K562 (cell line): Measurements from ENCODE around the gene CREB3L1. TPM values are rescaled to one million over a fixed set of nuclear protein-coding genes. Genes with fewer than 3 reads are reported as not detected.
A peak's percentile ranks its signal among the peaks of the same experiment; 100 is the strongest.

Source experiments
- ATF3 ChIP-seq, 2 experiments: fragments of 450-650 bp in 1 of 2; sonication (generic) in 1 of 2; formaldehyde crosslinking in 1 of 2; IDR thresholded peaks in 1 of 2; conservative IDR thresholded peaks in 1 of 2; 2 replicates each; pipeline versions ENCODE4 v1.6.1 to v1.8.1; 2016 to 2023; ENCODE audit warnings: mild to moderate bottlenecking in 2 of 2, moderate library complexity in 2 of 2, inconsistent platforms in 1 of 2, missing genetic modification reagents in 1 of 2
- SMARCA4 ChIP-seq: fragments of 450-650 bp; IDR thresholded peaks from 2 replicates; pipeline ENCODE4 v1.6.1; 2016
- ZBTB33 ChIP-seq: sonication (generic); formaldehyde crosslinking; IDR thresholded peaks from 2 replicates; pipeline ENCODE4 v1.8.1; 2023; ENCODE audit warnings: mild to moderate bottlenecking, missing genetic modification reagents
- ZNF584 ChIP-seq: fragments of 200-800 bp; sonication (Bioruptor generic); IDR thresholded peaks from 2 replicates; pipeline ENCODE4 v1.6.1; 2016; ENCODE audit warnings: low read depth, mild to moderate bottlenecking, missing genetic modification characterization, missing compliant biosample characterization
- ZNF592 ChIP-seq: fragments of 450-650 bp; IDR thresholded peaks from 2 replicates; pipeline ENCODE4 v1.6.1; 2017; ENCODE audit warnings: antibody characterized with exemption, mild to moderate bottlenecking
- polyA plus RNA-seq, 8 experiments: library from polyadenylated mRNA; depleted of rRNA in 4 of 8; stranded (reverse) in 5 of 8; unstranded in 3 of 8; fragments of >200 nt; fragmentation: Nextera tagmentation in 2 of 8; fragmentation: Illumina TruSeq in 1 of 8; extraction: Ambion mirVana in 2 of 8; extraction: Trizol in 1 of 8; gene quantifications; 2 replicates each; pipeline versions ENCODE4 v1.2.1 to v1.2.3, GENCODE V29; 2011 to 2014; ENCODE audit warnings: inconsistent platforms in 1 of 8, missing spikeins in 1 of 8
- total RNA-seq, 7 experiments: library from RNA; depleted of rRNA in 6 of 7; stranded (reverse); fragments of >200 nt in 6 of 7; fragmentation: Illumina TruSeq in 2 of 7; extraction: Trizol in 2 of 7; gene quantifications; 2 replicates each; pipeline versions ENCODE4 v1.2.1 to v1.2.3, GENCODE V29; 2011 to 2021; ENCODE audit warnings: low replicate concordance in 1 of 7

CREB3L1 gene
- total and polyA plus RNA-seq, 9 of the 15 experiments (the other 6 are each of a cell fraction or from before 2014, with no cell fraction given): 1.2 to 27.6 (median 3.7) TPM

- TF ChIP-seq ZNF592 (no peak), ZNF584 (CRISPR knock-in tag) (no peak), SMARCA4 (no peak), ATF3 (IDR thresholded peaks at IDR 0.05) (0 out of 2 replicates have a peak, but pooled peaks have one; percentile 12), ATF3 (CRISPR knock-in tag; conservative IDR thresholded peaks at IDR 0.05) (no peak), ZBTB33 (CRISPR knock-in tag) (peak; percentile 33; the same call in 1 of the 2 replicates)
These were observed 60.3 kb downstream of the CREB3L1 start (continued) for GRCh38 chr11:46337626-46338345.
